ENCODE data around the gene FAM111A.
A peak's percentile ranks its signal among the peaks of the same experiment; 100 is the strongest.
"Not testable (repeated sequence)": the region's sequence is repeated elsewhere in the genome, so short reads cannot be mapped to it uniquely, and the experiment has no call there.

The FAM111A gene

DNA sequence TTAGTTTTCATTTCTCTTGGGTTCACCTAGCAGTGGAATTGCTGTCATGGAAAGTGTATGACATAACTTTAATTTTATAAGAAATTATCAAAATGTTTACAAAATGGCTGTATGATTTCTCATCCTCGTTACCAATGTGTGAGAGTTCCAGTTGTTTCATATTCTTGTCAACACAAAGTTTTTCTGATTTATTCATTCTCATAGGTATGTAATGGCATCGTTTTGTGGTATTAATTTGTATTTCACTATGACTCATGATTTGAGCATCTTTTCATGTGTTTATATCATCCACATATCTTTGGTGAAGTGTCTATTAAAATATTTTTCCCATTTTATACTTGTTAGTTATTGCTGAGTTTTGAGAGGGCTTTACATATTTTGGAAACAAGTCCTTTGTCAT is 30.2 kb upstream of the FAM111A start:
- Histone ChIP-seq H3K4me3 (ENCODE audit: low read length in 2 of 2) (no peak overlapping the region), H3K36me3 (ENCODE audit: control insufficient read depth in 2 of 2, insufficient read depth in 2 of 2, low read length in 2 of 2) (peaks cover 0 to 4% of the 10 kb centered on the region in 2 donors), H3K4me1 (ENCODE audit: control insufficient read depth in 2 of 2, insufficient read depth in 2 of 2, low read length in 2 of 2) (no peaks in the 10 kb centered on the region), H3K9me3 (ENCODE audit: control insufficient read depth in 2 of 2, low read length in 2 of 2) (peaks cover 0 to 2% of the 10 kb centered on the region in 2 donors), H3K27ac (ENCODE audit: low read depth in 2 of 2, low read length in 2 of 2) (no peak overlapping the region), H3K9ac (ENCODE audit: low read depth in 1 of 2, low read length in 2 of 2) (no peak overlapping the region), H3K27me3 (ENCODE audit: control insufficient read depth in 2 of 2, insufficient read depth in 2 of 2, low read length in 2 of 2) (no peaks in the 10 kb centered on the region)

DNA sequence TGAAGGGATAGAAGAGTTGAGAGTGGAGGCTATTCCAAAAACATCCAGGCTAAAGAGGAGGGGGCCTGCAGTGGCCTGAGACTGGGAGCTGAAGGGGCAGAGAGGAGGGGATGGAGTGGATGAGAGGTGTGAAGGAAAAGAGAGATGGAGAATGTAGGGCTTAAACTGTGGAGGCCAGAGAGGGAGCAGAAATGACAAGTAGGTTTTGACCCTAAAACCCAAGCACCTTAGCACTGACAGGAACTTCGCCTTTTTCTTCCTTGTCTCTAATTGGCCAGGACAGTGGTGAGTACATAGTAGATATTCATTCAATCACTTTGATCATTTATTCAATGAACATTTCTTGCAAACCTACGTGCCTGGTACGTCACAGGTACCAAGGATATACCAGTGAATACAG is 28.3 kb upstream of the FAM111A start:
- Histone ChIP-seq H3K36me3 (ENCODE audit: control insufficient read depth in 2 of 2, insufficient read depth in 2 of 2, low read length in 2 of 2) (peaks cover 0 to 4% of the 10 kb centered on the region in 2 donors), H3K9ac (ENCODE audit: low read depth in 1 of 2, low read length in 2 of 2) (no peak overlapping the region), H3K9me3 (ENCODE audit: control insufficient read depth in 2 of 2, low read length in 2 of 2) (peaks cover 3 to 9% of the 10 kb centered on the region in 2 donors), H3K27ac (ENCODE audit: low read depth in 2 of 2, low read length in 2 of 2) (no peak overlapping the region), H3K4me1 (ENCODE audit: control insufficient read depth in 2 of 2, insufficient read depth in 2 of 2, low read length in 2 of 2) (no peaks in the 10 kb centered on the region), H3K4me3 (ENCODE audit: low read length in 2 of 2) (no peak overlapping the region), H3K27me3 (ENCODE audit: control insufficient read depth in 2 of 2, insufficient read depth in 2 of 2, low read length in 2 of 2) (no peaks in the 10 kb centered on the region)

DNA sequence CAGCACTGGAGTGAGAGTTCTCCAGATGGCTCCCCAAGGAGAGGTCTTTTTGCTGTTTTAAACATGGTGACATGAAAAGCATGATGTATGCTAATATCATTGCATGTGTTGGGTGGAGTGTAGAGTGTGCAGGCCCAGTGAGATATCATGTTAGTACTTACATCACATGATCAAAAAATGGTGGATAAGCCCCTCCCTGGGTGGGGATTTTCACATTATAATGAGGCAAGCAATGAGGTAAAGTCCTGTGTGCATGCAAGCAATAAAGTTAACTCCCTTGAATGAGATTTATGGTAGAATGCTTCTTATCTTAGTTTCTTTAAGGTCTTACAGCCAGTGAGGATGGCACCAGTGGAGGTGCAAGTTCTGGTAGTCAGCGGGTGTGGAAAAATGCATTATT is 27.1 kb upstream of the FAM111A start:
- H3K36me3 ChIP-seq (ENCODE audit: control insufficient read depth in 2 of 2, insufficient read depth in 2 of 2, low read length in 2 of 2), result peaks cover 0 to 4% of the 10 kb centered on the region in 2 donors
- H3K9ac ChIP-seq (ENCODE audit: low read depth in 1 of 2, low read length in 2 of 2), result no peak overlapping the region
- no peaks in the 10 kb centered on the region for H3K4me1 ChIP-seq (ENCODE audit: control insufficient read depth in 2 of 2, insufficient read depth in 2 of 2, low read length in 2 of 2)
- H3K9me3 ChIP-seq (ENCODE audit: control insufficient read depth in 2 of 2, low read length in 2 of 2), result peaks cover 3 to 9% of the 10 kb centered on the region in 2 donors
- no peak overlapping the region for H3K4me3 ChIP-seq (ENCODE audit: low read length in 2 of 2)
- no peak overlapping the region for H3K27ac ChIP-seq (ENCODE audit: low read depth in 2 of 2, low read length in 2 of 2)
- no peaks in the 10 kb centered on the region for H3K27me3 ChIP-seq (ENCODE audit: control insufficient read depth in 2 of 2, insufficient read depth in 2 of 2, low read length in 2 of 2)

DNA sequence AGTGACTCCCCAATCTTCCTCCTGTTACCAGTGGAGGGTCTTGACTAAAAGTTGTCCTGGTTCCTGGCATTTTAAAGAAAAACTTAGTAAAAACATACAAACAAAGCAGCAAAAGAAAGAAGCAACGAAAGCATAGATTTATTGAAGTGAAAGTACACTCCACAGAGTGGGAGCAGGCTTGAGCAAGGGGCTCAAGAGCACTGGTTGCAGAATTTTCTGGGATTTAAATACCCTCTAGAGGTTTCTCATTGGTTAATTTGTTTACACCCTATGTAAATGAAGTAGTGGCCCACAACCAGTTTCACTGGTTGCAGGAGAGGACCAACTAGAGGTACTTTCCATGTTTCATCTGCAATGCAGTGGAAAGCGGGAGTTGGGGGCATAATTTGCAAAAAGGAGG is 24.9 kb upstream of the FAM111A start:
- Histone ChIP-seq H3K9ac (ENCODE audit: low read depth in 1 of 2, low read length in 2 of 2) (no peak overlapping the region), H3K27ac (ENCODE audit: low read depth in 2 of 2, low read length in 2 of 2) (no peak overlapping the region), H3K4me1 (ENCODE audit: control insufficient read depth in 2 of 2, insufficient read depth in 2 of 2, low read length in 2 of 2) (no peaks in the 10 kb centered on the region), H3K27me3 (ENCODE audit: control insufficient read depth in 2 of 2, insufficient read depth in 2 of 2, low read length in 2 of 2) (no peaks in the 10 kb centered on the region), H3K9me3 (ENCODE audit: control insufficient read depth in 2 of 2, low read length in 2 of 2) (peaks cover 3 to 9% of the 10 kb centered on the region in 2 donors), H3K4me3 (ENCODE audit: low read length in 2 of 2) (no peak overlapping the region), H3K36me3 (ENCODE audit: control insufficient read depth in 2 of 2, insufficient read depth in 2 of 2, low read length in 2 of 2) (peaks cover 0 to 4% of the 10 kb centered on the region in 2 donors)

DNA sequence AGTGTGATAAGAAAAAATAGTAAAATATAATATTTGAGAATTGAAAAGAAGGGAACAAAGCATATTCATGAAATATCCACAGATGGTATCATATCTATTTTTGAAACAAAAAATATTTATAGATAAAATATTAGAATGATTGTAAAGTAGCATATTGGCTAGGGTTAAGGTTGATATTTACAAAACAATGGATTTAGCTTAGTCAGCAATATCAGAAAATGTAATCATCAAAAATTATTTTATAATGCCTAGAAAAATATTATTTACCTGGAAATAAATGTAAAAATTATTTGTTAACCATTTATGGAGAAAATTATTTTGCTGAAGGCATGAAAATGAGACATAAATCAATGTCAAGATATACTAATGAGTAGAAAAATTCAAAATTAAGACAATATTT is 22.8 kb upstream of the FAM111A start:
- H3K9ac ChIP-seq (ENCODE audit: low read depth in 1 of 2, low read length in 2 of 2), result no peak overlapping the region
- no peak overlapping the region for H3K4me3 ChIP-seq (ENCODE audit: low read length in 2 of 2)
- H3K4me1 ChIP-seq (ENCODE audit: control insufficient read depth in 2 of 2, insufficient read depth in 2 of 2, low read length in 2 of 2), result no peaks in the 10 kb centered on the region
- H3K9me3 ChIP-seq (ENCODE audit: control insufficient read depth in 2 of 2, low read length in 2 of 2), result peaks cover 3 to 9% of the 10 kb centered on the region in 2 donors
- no peak overlapping the region for H3K27ac ChIP-seq (ENCODE audit: low read depth in 2 of 2, low read length in 2 of 2)
- peaks cover 0 to 1% of the 10 kb centered on the region in 2 donors for H3K36me3 ChIP-seq (ENCODE audit: control insufficient read depth in 2 of 2, insufficient read depth in 2 of 2, low read length in 2 of 2)
- H3K27me3 ChIP-seq (ENCODE audit: control insufficient read depth in 2 of 2, insufficient read depth in 2 of 2, low read length in 2 of 2), result no peaks in the 10 kb centered on the region

DNA sequence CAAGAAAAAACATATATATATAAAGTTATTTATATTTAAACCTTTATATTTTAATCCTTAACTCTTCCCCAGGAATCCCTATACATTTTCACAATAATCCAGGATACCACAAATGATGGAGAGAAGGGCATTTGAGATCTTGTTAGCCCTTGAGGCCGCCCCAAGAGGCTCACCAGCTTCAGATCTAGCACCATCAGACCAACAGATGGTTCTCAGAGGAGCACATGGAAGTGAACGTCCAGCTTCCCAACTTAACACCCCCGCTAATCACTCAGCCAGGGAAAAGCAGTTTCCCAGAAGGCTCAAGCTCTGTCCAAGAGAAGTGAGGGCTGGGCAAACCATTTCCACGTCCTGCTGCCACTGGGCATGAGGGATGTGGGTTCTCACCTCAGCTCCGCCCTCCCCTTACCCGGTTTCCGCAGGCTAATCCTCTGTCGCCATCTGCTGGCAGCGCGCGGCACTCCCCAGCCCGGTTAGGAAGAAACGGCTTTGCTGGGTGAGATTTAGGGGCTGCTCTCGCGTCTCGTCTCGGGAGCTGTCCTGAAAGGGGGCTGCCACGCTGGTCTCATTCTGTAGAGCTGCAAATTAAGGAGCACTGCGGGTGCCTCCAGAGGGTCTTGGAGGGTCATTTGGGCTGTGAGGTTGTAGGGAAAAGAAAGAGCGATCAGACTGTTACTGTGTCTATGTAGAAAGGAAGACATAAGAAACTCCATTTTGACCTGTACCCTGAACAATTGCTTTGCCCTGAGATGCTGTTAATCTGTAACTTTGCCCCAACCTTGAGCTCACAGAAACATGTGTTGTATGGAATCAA is 6.8 kb upstream of the FAM111A start:
- Histone ChIP-seq H3K36me3 (ENCODE audit: control insufficient read depth in 2 of 2, insufficient read depth in 2 of 2, low read length in 2 of 2) (peaks cover 13 to 25% of the 10 kb centered on the region in 2 donors), H3K9ac (ENCODE audit: low read depth in 1 of 2, low read length in 2 of 2) (peak overlapping the region in 1 of 2 donors; percentile 27), H3K4me1 (ENCODE audit: control insufficient read depth in 2 of 2, insufficient read depth in 2 of 2, low read length in 2 of 2) (peaks cover 0 to 7% of the 10 kb centered on the region in 2 donors), H3K27ac (ENCODE audit: low read depth in 2 of 2, low read length in 2 of 2) (no peak overlapping the region), H3K9me3 (ENCODE audit: control insufficient read depth in 2 of 2, low read length in 2 of 2) (no peaks in the 10 kb centered on the region), H3K27me3 (ENCODE audit: control insufficient read depth in 2 of 2, insufficient read depth in 2 of 2, low read length in 2 of 2) (no peaks in the 10 kb centered on the region), H3K4me3 (ENCODE audit: low read length in 2 of 2) (peak overlapping the region; percentile 38 to 40)

DNA sequence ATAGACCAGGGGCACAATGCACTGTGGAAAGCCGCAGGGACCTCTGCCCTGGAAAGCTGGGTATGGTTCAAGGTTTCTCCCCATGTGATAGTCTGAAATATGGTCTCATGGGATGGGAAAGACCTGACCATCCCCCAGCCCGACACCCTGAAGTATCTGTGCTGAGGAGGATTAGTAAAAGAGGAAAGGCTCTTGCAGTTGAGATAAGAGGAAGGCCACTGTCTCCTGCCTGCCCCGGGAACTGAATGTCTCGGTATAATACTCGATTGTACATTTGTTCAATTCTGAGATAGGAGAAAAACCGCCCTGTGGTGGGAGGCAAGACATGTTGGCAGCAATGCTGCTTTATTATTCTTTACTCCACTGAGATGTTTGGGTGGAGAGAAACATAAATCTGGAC is 6.1 kb upstream of the FAM111A start:
- H3K4me3 ChIP-seq (ENCODE audit: low read length in 2 of 2); H3K27me3 ChIP-seq (ENCODE audit: control insufficient read depth in 2 of 2, insufficient read depth in 2 of 2, low read length in 2 of 2); H3K27ac ChIP-seq (ENCODE audit: low read depth in 2 of 2, low read length in 2 of 2); H3K4me1 ChIP-seq (ENCODE audit: control insufficient read depth in 2 of 2, insufficient read depth in 2 of 2, low read length in 2 of 2); H3K9ac ChIP-seq (ENCODE audit: low read depth in 1 of 2, low read length in 2 of 2); H3K9me3 ChIP-seq (ENCODE audit: control insufficient read depth in 2 of 2, low read length in 2 of 2): not testable (repeated sequence)
- H3K36me3 ChIP-seq (ENCODE audit: control insufficient read depth in 2 of 2, insufficient read depth in 2 of 2, low read length in 2 of 2), result peaks cover 13 to 25% of the 10 kb centered on the region in 2 donors

DNA sequence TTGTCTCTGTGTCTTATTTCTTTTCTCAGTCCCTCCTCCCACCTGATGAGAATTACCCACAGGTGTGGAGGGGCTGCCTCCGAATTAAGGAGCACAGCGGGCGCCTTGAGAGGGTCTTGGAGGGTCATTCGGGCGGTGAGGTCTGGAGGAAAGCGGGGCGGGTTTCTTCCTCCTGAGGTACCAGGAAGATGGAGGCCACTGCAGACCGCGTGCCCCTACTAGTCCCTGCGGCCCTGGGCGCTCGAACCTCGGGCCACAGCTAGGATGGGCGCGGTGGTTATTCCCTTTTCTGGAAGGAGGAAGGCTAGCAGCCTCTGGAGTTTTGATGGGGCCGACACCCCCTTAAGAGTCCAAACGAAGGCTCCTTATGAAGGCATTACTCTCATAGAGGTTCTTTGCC is 5.5 kb upstream of the FAM111A start:
- Histone ChIP-seq H3K9me3 (ENCODE audit: control insufficient read depth in 2 of 2, low read length in 2 of 2) (no peaks in the 10 kb centered on the region), H3K9ac (ENCODE audit: low read depth in 1 of 2, low read length in 2 of 2) (no peak overlapping the region), H3K27ac (ENCODE audit: low read depth in 2 of 2, low read length in 2 of 2) (no peak overlapping the region), H3K4me1 (ENCODE audit: control insufficient read depth in 2 of 2, insufficient read depth in 2 of 2, low read length in 2 of 2) (peaks cover 0 to 12% of the 10 kb centered on the region in 2 donors), H3K36me3 (ENCODE audit: control insufficient read depth in 2 of 2, insufficient read depth in 2 of 2, low read length in 2 of 2) (peaks cover 13 to 20% of the 10 kb centered on the region in 2 donors), H3K27me3 (ENCODE audit: control insufficient read depth in 2 of 2, insufficient read depth in 2 of 2, low read length in 2 of 2) (no peaks in the 10 kb centered on the region), H3K4me3 (ENCODE audit: low read length in 2 of 2) (no peak overlapping the region)

DNA sequence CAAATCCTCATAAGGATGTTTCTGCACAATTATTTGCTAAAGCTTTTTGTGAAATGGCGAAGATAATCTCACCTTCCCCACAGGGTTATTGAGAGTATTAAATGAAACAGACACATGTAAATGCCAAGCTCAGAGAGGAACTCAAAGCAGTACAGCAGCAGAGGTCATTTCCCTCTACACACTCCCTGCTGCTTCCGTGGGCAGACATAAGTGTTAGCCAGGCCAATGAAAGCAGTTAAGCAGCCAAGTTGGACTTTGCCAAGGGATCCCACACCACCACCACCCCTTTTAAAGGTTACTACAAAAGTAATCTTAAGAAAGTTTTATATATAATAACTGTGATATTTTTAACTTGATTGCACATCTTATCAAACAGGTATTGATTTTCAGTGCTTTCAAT is 4.0 kb upstream of the FAM111A start:
- Histone ChIP-seq H3K9me3 (ENCODE audit: control insufficient read depth in 2 of 2, low read length in 2 of 2) (no peaks in the 10 kb centered on the region), H3K9ac (ENCODE audit: low read depth in 1 of 2, low read length in 2 of 2) (no peak overlapping the region), H3K4me1 (ENCODE audit: control insufficient read depth in 2 of 2, insufficient read depth in 2 of 2, low read length in 2 of 2) (peaks cover 5 to 20% of the 10 kb centered on the region in 2 donors)

DNA sequence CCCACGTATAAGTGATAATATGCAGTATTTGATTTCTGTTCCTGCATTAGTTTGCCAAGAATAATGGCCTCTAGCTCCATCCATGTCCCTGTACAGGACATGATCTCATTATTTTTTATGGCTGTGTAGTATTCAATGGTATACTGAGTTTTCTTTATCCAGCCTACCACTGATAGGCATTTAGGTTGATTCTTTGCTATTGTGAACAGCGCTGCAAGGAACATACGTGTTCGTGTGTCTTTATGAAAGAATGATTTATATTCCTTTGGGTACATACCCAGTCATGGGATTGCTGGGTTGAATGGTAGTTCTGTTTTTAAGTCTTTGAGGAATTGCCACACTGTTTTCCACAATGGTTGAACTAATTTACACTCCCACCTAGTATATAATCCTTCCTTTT is 1.5 kb upstream of the FAM111A start:
- Histone ChIP-seq H3K4me1 (ENCODE audit: control insufficient read depth in 2 of 2, insufficient read depth in 2 of 2, low read length in 2 of 2) (peaks cover 20 to 28% of the 10 kb centered on the region in 2 donors), H3K36me3 (ENCODE audit: control insufficient read depth in 2 of 2, insufficient read depth in 2 of 2, low read length in 2 of 2) (peaks cover 0 to 9% of the 10 kb centered on the region in 2 donors), H3K27me3 (ENCODE audit: control insufficient read depth in 2 of 2, insufficient read depth in 2 of 2, low read length in 2 of 2) (no peaks in the 10 kb centered on the region), H3K9me3 (ENCODE audit: control insufficient read depth in 2 of 2, low read length in 2 of 2) (no peaks in the 10 kb centered on the region), H3K9ac (ENCODE audit: low read depth in 1 of 2, low read length in 2 of 2) (no peak overlapping the region), H3K27ac (ENCODE audit: low read depth in 2 of 2, low read length in 2 of 2) (no peak overlapping the region), H3K4me3 (ENCODE audit: low read length in 2 of 2) (no peak overlapping the region)

More for the DNA sequence above, 4.0 kb upstream of the FAM111A start:
- H3K27ac ChIP-seq (ENCODE audit: low read depth in 2 of 2, low read length in 2 of 2), result no peak overlapping the region
- H3K36me3 ChIP-seq (ENCODE audit: control insufficient read depth in 2 of 2, insufficient read depth in 2 of 2, low read length in 2 of 2), result peaks cover 7 to 13% of the 10 kb centered on the region in 2 donors
- no peak overlapping the region for H3K4me3 ChIP-seq (ENCODE audit: low read length in 2 of 2)
- H3K27me3 ChIP-seq (ENCODE audit: control insufficient read depth in 2 of 2, insufficient read depth in 2 of 2, low read length in 2 of 2), result no peaks in the 10 kb centered on the region

Data from mucosa of rectum (tissue), 2 donors.